ENCODE measurements around the gene ANG. TPM values are rescaled to one million over a fixed set of nuclear protein-coding genes. Genes with fewer than 3 reads are reported as not detected.
A peak's percentile ranks its signal among the peaks of the same experiment; 100 is the strongest.

ANG gene
- total RNA-seq, 6 donors from 2014 or later = 16.8 to 47.4 (median 29.5) TPM

DNA sequence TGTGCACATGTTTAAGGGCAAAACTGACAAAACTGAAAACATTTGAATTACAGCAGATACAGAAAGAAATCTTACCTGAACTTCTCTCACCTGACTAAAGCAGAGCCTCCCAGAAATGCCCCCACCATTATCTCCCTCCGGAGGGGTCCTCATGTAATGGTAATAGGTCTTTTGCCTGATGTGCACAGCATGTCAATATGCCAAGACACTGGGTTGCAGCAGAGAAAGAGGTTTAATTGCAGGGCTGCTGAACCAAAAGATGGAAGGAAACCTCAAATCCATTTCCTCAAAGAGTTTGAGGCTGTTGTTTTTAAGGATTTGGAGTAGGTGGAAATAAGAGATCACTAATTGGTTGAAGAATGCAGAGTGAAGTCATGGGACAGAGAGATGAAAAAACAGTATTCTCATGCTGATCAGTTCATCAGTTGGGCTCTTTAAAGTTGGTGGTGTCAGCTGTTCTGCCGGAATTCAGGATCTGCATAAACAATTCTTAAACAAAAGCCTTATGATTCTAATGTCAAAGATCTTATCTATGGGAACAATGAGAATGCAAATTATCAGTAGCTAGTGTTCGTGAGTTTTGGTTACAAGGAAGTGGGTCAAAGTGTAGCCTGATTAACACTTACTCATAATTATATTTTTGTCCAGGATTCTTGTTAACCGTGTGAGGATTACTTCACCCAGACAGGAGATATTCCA lies 18.2 kb downstream of the ANG start:
- Histone ChIP-seq H3K27me3 (no peaks in the 10 kb centered on the region), H3K27ac (peak overlapping the region; percentile 45 to 76 (median 70)), H3K4me1 (peaks cover 12 to 33% (median 22%) of the 10 kb centered on the region in 4 donors), H3K36me3 (no peaks in the 10 kb centered on the region), H3K4me3 (no peak overlapping the region), H3K9me3 (peaks cover 0 to 3% (median 0%) of the 10 kb centered on the region in 4 donors)
- 37 to 41% methylated on average over 4 of the region's 4 CpGs for WGBS, 2 donors
- DNase-seq (no peak), ATAC-seq (ENCODE audit: low FRiP score in 2 of 2) (no peak)
- no peak for TF ChIP-seq POLR2A (IDR thresholded peaks at IDR 0.05)
- no peak for TF ChIP-seq EP300 (IDR thresholded peaks at IDR 0.05)
- TF ChIP-seq, protein P1, sequence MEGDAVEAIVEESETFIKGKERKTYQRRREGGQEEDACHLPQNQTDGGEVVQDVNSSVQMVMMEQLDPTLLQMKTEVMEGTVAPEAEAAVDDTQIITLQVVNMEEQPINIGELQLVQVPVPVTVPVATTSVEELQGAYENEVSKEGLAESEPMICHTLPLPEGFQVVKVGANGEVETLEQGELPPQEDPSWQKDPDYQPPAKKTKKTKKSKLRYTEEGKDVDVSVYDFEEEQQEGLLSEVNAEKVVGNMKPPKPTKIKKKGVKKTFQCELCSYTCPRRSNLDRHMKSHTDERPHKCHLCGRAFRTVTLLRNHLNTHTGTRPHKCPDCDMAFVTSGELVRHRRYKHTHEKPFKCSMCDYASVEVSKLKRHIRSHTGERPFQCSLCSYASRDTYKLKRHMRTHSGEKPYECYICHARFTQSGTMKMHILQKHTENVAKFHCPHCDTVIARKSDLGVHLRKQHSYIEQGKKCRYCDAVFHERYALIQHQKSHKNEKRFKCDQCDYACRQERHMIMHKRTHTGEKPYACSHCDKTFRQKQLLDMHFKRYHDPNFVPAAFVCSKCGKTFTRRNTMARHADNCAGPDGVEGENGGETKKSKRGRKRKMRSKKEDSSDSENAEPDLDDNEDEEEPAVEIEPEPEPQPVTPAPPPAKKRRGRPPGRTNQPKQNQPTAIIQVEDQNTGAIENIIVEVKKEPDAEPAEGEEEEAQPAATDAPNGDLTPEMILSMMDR (IDR thresholded peaks at IDR 0.05) = no peak
- TF ChIP-seq POLR2AphosphoS5 (IDR thresholded peaks at IDR 0.05) = no peak

DNA sequence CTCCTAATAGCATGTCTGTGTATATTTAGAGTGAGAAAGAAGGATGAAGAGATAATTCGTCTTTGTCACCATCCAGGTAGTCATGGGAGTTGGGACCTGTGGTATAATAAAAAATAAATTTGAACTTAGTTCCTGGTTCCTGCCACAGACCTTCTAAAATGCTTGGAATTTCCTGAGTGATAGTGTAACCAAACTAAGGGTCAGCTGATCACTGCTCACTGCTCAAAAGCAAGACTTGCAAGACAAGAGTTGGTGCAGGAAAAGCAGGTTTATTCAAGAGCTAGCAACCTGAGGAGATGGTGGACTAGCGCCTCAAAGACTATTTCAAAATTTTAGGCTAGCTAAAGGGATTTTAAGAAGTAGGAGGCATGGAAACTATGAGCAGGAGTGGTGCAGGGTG lies 19.1 kb downstream of the ANG start:
- peak overlapping the region; percentile 45 to 76 (median 70) for H3K27ac ChIP-seq

DNA sequence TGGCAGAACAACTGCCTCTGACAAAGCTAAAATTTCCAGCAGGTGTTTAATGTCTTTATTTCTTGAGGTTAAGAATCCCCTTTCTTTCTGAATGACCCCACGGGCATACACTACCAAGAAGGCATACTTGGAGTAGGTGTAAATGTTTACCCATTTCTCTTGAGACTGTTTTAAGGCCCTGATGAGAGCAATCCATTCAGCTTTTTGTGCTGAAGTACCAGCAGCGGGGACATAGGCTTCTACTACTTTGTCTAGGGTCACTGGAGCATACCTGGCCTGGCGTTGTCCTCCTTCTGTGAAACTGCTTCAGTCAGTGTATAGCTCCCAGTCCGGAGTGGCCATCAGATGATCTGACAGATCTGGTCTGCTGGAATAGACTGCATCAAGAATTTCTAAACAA lies 22.7 kb downstream of the ANG start:
- Histone ChIP-seq H3K27ac (peak overlapping the region; percentile 20 to 59 (median 41)), H3K4me3 (no peak overlapping the region), H3K4me1 (peaks cover 14 to 60% (median 45%) of the 10 kb centered on the region in 4 donors), H3K27me3 (no peaks in the 10 kb centered on the region), H3K9me3 (peaks cover 0 to 2% (median 0%) of the 10 kb centered on the region in 4 donors), H3K36me3 (no peaks in the 10 kb centered on the region)
- peak in 1 of 2 donors; percentile 65 for DNase-seq
- ATAC-seq (ENCODE audit: low FRiP score in 2 of 2) = peak; percentile 6 to 75
- TF ChIP-seq POLR2AphosphoS5 (IDR thresholded peaks at IDR 0.05) (peak in 1 of 2 donors; percentile 37), EP300 (IDR thresholded peaks at IDR 0.05) (peak in 2 of 4 donors; percentile 43 to 48), POLR2A (IDR thresholded peaks at IDR 0.05) (no peak)
- TF ChIP-seq, protein P1 (IDR thresholded peaks at IDR 0.05) = no peak
- WGBS, 2 donors = 69 to 71% methylated on average over 4 of the region's 4 CpGs

More for the DNA sequence above, 19.1 kb downstream of the ANG start:
- peaks cover 12 to 38% (median 23%) of the 10 kb centered on the region in 4 donors for H3K4me1 ChIP-seq
- peak; percentile 41 to 54 for ATAC-seq (ENCODE audit: low FRiP score in 2 of 2)
- H3K4me3 ChIP-seq = no peak overlapping the region
- 57 to 65% methylated on average over 2 of the region's 2 CpGs for WGBS, 2 donors
- no peaks in the 10 kb centered on the region for H3K36me3 ChIP-seq
- peak in 1 of 2 donors; percentile 64 for DNase-seq
- TF ChIP-seq POLR2AphosphoS5 (IDR thresholded peaks at IDR 0.05) (peak; percentile 14 to 55), EP300 (IDR thresholded peaks at IDR 0.05) (peak in 1 of 4 donors; percentile 92), POLR2A (IDR thresholded peaks at IDR 0.05) (no peak)
- TF ChIP-seq, protein P1 (IDR thresholded peaks at IDR 0.05) = no peak
- peaks cover 0 to 3% (median 0%) of the 10 kb centered on the region in 4 donors for H3K9me3 ChIP-seq
- H3K27me3 ChIP-seq = no peaks in the 10 kb centered on the region

DNA sequence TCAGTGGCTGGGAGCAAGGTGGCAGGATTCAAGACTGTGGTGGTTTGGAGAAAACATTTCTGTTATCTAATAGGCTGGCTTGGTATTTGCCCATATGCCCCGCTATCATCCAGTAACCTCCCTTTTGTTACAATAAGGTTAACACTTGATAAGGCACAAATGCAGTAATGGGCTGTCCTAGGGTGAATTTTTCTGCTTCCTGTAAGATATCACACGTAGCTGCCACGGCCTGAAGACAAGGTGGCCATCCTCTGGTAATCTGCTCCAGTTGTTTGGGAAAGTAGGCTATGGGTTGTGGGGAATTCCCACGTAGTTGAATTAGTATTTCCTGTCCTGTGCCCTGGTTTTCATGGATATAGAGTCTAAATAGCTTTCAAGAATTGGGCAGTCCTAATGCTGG lies 23.1 kb downstream of the ANG start:
- ATAC-seq (ENCODE audit: low FRiP score in 2 of 2) = no peak
- Histone ChIP-seq H3K36me3 (no peaks in the 10 kb centered on the region), H3K4me1 (peaks cover 15 to 60% (median 44%) of the 10 kb centered on the region in 4 donors), H3K27me3 (no peaks in the 10 kb centered on the region), H3K27ac (peak overlapping the region; percentile 20 to 59 (median 41)), H3K9me3 (no peaks in the 10 kb centered on the region), H3K4me3 (no peak overlapping the region)
- DNase-seq = no peak
- 32 to 69% methylated on average over 4 of the region's 4 CpGs for WGBS, 2 donors
- no peak for TF ChIP-seq POLR2A (IDR thresholded peaks at IDR 0.05)

DNA sequence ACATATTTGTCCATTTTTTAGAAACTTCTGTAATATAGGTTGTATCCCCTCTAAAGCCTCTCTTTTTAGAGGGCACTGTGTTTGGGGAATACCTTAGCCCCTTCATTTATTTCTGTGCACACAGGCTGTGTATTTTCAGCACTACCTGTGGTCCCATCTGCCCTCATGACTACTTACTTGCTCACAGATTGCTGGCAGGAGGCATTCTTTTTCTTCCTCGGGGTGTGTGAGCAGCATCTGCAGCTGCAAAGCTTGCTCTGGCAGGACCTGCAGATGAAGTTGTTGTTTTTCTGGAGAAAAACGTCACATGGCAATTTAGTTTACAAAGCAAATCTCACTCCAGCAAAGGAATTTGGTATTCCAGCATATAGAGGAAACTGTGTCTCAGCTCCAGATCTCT lies 24.3 kb downstream of the ANG start:
- TF ChIP-seq, protein P1 (IDR thresholded peaks at IDR 0.05) = no peak
- TF ChIP-seq EP300 (IDR thresholded peaks at IDR 0.05) (no peak), POLR2A (IDR thresholded peaks at IDR 0.05) (no peak), POLR2AphosphoS5 (IDR thresholded peaks at IDR 0.05) (no peak)
- Histone ChIP-seq H3K4me1 (peaks cover 7 to 52% (median 35%) of the 10 kb centered on the region in 4 donors), H3K27ac (peak overlapping the region in 1 of 4 donors; percentile 15), H3K36me3 (no peaks in the 10 kb centered on the region), H3K27me3 (no peaks in the 10 kb centered on the region), H3K4me3 (no peak overlapping the region), H3K9me3 (no peaks in the 10 kb centered on the region)
- ATAC-seq (ENCODE audit: low FRiP score in 2 of 2) (no peak), DNase-seq (no peak)
- 39 to 45% methylated on average over 2 of the region's 2 CpGs for WGBS, 2 donors
